ENCODE results near the gene LCE4A.

DNA sequence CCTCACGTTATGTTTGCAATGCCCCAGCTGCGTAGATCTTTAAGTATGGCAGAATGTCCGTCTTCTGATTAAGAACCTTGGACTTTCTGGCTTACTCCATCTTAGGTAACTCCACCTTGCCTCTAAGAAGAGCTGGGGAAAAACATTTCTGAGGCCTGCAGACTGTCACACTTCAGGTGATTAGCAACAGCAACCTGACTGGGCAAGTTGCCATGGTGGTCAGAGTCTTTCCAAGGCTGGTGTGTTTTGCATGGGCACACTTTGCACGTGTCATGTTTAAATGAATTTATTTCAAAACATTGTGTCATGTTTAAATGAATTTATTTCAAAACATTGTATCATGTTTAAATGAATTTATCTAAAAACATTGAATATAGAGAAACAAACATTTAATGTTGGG, 50.7 kb downstream of the LCE4A start:
- TF ChIP-seq, protein P1, sequence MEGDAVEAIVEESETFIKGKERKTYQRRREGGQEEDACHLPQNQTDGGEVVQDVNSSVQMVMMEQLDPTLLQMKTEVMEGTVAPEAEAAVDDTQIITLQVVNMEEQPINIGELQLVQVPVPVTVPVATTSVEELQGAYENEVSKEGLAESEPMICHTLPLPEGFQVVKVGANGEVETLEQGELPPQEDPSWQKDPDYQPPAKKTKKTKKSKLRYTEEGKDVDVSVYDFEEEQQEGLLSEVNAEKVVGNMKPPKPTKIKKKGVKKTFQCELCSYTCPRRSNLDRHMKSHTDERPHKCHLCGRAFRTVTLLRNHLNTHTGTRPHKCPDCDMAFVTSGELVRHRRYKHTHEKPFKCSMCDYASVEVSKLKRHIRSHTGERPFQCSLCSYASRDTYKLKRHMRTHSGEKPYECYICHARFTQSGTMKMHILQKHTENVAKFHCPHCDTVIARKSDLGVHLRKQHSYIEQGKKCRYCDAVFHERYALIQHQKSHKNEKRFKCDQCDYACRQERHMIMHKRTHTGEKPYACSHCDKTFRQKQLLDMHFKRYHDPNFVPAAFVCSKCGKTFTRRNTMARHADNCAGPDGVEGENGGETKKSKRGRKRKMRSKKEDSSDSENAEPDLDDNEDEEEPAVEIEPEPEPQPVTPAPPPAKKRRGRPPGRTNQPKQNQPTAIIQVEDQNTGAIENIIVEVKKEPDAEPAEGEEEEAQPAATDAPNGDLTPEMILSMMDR (IDR thresholded peaks at IDR 0.05; ENCODE audit: low read length) = no peak
- TF ChIP-seq EZH2 (IDR thresholded peaks at IDR 0.05; ENCODE audit: borderline replicate concordance, low read length) = no peak

Measured in OCI-LY1 (cell line).